Measurements from ENCODE around the gene PABPN1L. TPM values are rescaled to one million over a fixed set of nuclear protein-coding genes. Genes with fewer than 3 reads are reported as not detected.

The PABPN1L gene
- total and polyA plus RNA-seq, 2 of the 8 experiments (the other 6 are each of a cell fraction or from before 2014, with no cell fraction given): not detected

GRCh38 chr16:88856828-88857727 is 9.4 kb downstream of the PABPN1L start, which contains the start of the genes GALNS and TRAPPC2L (continued):
- TF ChIP-seq MAX (IDR thresholded peaks at IDR 0.05) (peak; percentile 85), POLR2A (IDR thresholded peaks at IDR 0.05; ENCODE audit: control extremely low read depth in 1 of 2, low read depth in 2 of 2, low read length in 2 of 2) (peak in 1 of 2 experiments; percentile 89; a peak in 2 of 3 replicates), EGR1 (IDR thresholded peaks at IDR 0.05; ENCODE audit: borderline replicate concordance, low read depth, low read length) (no peak), BACH1 (IDR thresholded peaks at IDR 0.05; ENCODE audit: low read length) (no peak), TAF7 (optimal IDR thresholded peaks at IDR 0.05; ENCODE audit: borderline replicate concordance, low read depth, low read length) (no peak), HDAC2 (IDR thresholded peaks at IDR 0.05; ENCODE audit: borderline replicate concordance in 1 of 2, low read depth in 2 of 2, low read length in 2 of 2) (peak in 1 of 2 experiments; percentile 97; a peak in 2 of 4 replicates), CHD7 (IDR thresholded peaks at IDR 0.05; ENCODE audit: insufficient replicate concordance, low read length) (no peak), POU5F1 (IDR thresholded peaks at IDR 0.05; ENCODE audit: low read depth, low read length) (no peak), JUND (IDR thresholded peaks at IDR 0.05; ENCODE audit: low read length) (no peak)

Data from H1 (cell line).